ENCODE data around the gene ZNF69. TPM values are rescaled to one million over a fixed set of nuclear protein-coding genes. Genes with fewer than 3 reads are reported as not detected.
"Not testable (repeated sequence)": the region's sequence is repeated elsewhere in the genome, so short reads cannot be mapped to it uniquely, and the experiment has no call there.

Gene ZNF69
- total and polyA plus RNA-seq, 2 of the 13 experiments (the other 11 are each of a cell fraction or from before 2014, with no cell fraction given), result 9.6 to 21.0 TPM

DNA sequence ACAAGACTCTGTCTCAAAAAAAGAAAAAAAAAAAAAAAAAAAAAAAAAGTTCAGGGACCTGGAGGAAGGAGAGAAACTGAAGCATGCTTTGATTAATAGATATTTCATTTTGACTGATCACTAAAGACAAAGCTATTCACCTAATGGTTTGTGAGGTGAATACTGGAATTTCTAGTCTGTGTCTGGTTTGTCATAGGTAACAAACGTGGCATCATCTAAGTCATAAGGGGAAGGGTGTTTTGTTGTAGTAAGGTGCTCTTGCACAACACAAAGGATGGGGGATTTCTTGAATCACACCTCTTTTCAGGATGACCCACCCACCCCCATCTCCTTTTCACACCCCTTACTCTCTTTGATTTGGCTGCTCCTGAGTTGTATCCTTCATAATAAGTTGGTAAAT lies 13.8 kb upstream of the ZNF69 start (continued):
- TF ChIP-seq ZNF33B (CRISPR knock-in tag; IDR thresholded peaks at IDR 0.05), result no peak
- TF ChIP-seq, protein P1, sequence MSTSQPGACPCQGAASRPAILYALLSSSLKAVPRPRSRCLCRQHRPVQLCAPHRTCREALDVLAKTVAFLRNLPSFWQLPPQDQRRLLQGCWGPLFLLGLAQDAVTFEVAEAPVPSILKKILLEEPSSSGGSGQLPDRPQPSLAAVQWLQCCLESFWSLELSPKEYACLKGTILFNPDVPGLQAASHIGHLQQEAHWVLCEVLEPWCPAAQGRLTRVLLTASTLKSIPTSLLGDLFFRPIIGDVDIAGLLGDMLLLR (CRISPR knock-in tag; IDR thresholded peaks at IDR 0.05), result no peak
- TF ChIP-seq HNF4G (IDR thresholded peaks at IDR 0.05; ENCODE audit: borderline replicate concordance, low read depth, low read length), result no peak
- TF ChIP-seq HNF4G (CRISPR knock-in tag; IDR thresholded peaks at IDR 0.05; ENCODE audit: borderline replicate concordance, low read depth), result no peak

DNA sequence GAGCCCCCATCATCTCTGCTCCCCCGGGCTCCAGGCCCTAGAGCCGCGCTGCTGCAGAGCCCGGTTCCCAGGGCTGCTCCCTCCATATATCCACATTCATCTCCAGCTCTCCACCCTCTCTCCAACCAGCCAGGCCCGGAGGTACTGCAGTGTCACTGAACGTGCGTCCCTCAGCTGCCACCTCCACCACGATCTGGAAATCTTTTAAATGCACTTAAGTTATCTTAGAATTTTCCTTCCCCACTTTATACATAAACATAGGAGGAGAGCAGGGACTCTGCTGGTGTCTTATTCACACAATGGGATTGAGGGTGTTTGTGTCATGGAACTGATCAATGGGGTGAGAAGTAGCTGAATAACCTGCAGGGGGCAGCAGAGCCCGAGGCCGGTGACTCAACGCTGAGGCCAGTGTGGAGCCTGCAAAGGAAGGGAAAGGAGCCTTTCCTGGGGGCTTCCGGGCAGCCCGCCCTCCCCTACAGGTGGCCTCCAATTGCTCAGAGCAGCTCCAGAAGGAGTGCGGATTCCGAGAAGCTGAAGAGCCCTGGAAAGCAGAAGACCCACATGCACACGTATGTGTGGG lies 7.8 kb upstream of the ZNF69 start:
- H3K4me3 ChIP-seq (replicated peaks in 1 of 3; ENCODE audit: insufficient read depth in 1 of 3, low read depth in 2 of 3, low read length in 3 of 3); H3K27ac ChIP-seq (ENCODE audit: extremely low read length, insufficient read depth, low read length); H3K79me2 ChIP-seq (ENCODE audit: insufficient read depth, low read length); DNase-seq (ENCODE audit: low spot score); H2AFZ ChIP-seq (ENCODE audit: low read length); H4K20me1 ChIP-seq (ENCODE audit: insufficient read depth, low read length); H3K36me3 ChIP-seq (replicated peaks in 1 of 2; ENCODE audit: control insufficient read depth in 1 of 2, insufficient read depth in 2 of 2, low read length in 2 of 2); H3K4me1 ChIP-seq (ENCODE audit: insufficient read depth, low read length); H3K9ac ChIP-seq (ENCODE audit: insufficient read depth, low read depth, low read length); H3K9me3 ChIP-seq (ENCODE audit: low read length); H3K27me3 ChIP-seq (ENCODE audit: control insufficient read depth in 1 of 2, insufficient read depth in 2 of 2, low read length in 2 of 2); BruUV-seq (replicated peaks): not testable (repeated sequence)
- WGBS (ENCODE audit: low lambda C conversion rate), result 33% methylated on average over 10 of the region's 16 CpGs
- FAIRE-seq, result peak; percentile 85
- POLR2A ChIA-PET, result interaction anchor here (0.8 to 1.6 kb wide), 4 partner anchors 8 to 260 kb away, joined by 3 to 4 read pairs (median 4); partner anchors contain the start of genes ZNF20 and ZNF69
- CTCF ChIA-PET (ENCODE audit: low intra/inter-chr PET ratio, low total read pairs), result interaction anchor here (0.6 to 4.5 kb wide), 4 partner anchors 34 to 261 kb away, joined by 3 to 50 read pairs (median 4); no protein-coding TSS in a partner anchor
- intact Hi-C loops (cut with micrococcal nuclease; ENCODE audit: unreplicated experiment) (loop anchor here (2.0 to 5.0 kb wide), 3 partner anchors 83 to 261 kb away; partner anchors contain the start of gene ZNF20), in situ Hi-C loops (cut with HindIII; ENCODE audit: extremely low pct_ligation_motif_present, low pct_unique_long_range_greater_than_20kb) (loop anchor here (5.0 kb wide), 1 partner anchor 263 kb away; the partner anchor contains the start of gene ZNF20)
- peak overlapping the region; percentile 38; the same call in 1 of the 2 replicates for H3K4me2 ChIP-seq (ENCODE audit: low read depth, low read length)
- ATAC-seq, result peak; percentile 92
- TF ChIP-seq RAD21 (CRISPR knock-in tag; IDR thresholded peaks at IDR 0.05) (peak; percentile 46), ZNF644 (CRISPR knock-in tag; IDR thresholded peaks at IDR 0.05; ENCODE audit: low read depth) (peak; percentile 49; the same call in 1 of the 2 replicates), FOSL2 (CRISPR knock-in tag; IDR thresholded peaks at IDR 0.05) (peak; percentile 52), STAG1 (CRISPR knock-in tag; IDR thresholded peaks at IDR 0.05) (peak; percentile 55)
- TF ChIP-seq, protein P2, sequence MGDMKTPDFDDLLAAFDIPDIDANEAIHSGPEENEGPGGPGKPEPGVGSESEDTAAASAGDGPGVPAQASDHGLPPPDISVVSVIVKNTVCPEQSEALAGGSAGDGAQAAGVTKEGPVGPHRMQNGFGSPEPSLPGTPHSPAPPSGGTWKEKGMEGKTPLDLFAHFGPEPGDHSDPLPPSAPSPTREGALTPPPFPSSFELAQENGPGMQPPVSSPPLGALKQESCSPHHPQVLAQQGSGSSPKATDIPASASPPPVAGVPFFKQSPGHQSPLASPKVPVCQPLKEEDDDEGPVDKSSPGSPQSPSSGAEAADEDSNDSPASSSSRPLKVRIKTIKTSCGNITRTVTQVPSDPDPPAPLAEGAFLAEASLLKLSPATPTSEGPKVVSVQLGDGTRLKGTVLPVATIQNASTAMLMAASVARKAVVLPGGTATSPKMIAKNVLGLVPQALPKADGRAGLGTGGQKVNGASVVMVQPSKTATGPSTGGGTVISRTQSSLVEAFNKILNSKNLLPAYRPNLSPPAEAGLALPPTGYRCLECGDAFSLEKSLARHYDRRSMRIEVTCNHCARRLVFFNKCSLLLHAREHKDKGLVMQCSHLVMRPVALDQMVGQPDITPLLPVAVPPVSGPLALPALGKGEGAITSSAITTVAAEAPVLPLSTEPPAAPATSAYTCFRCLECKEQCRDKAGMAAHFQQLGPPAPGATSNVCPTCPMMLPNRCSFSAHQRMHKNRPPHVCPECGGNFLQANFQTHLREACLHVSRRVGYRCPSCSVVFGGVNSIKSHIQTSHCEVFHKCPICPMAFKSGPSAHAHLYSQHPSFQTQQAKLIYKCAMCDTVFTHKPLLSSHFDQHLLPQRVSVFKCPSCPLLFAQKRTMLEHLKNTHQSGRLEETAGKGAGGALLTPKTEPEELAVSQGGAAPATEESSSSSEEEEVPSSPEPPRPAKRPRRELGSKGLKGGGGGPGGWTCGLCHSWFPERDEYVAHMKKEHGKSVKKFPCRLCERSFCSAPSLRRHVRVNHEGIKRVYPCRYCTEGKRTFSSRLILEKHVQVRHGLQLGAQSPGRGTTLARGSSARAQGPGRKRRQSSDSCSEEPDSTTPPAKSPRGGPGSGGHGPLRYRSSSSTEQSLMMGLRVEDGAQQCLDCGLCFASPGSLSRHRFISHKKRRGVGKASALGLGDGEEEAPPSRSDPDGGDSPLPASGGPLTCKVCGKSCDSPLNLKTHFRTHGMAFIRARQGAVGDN (CRISPR knock-in tag; IDR thresholded peaks at IDR 0.05), result peak; percentile 18
- TF ChIP-seq, protein P3, sequence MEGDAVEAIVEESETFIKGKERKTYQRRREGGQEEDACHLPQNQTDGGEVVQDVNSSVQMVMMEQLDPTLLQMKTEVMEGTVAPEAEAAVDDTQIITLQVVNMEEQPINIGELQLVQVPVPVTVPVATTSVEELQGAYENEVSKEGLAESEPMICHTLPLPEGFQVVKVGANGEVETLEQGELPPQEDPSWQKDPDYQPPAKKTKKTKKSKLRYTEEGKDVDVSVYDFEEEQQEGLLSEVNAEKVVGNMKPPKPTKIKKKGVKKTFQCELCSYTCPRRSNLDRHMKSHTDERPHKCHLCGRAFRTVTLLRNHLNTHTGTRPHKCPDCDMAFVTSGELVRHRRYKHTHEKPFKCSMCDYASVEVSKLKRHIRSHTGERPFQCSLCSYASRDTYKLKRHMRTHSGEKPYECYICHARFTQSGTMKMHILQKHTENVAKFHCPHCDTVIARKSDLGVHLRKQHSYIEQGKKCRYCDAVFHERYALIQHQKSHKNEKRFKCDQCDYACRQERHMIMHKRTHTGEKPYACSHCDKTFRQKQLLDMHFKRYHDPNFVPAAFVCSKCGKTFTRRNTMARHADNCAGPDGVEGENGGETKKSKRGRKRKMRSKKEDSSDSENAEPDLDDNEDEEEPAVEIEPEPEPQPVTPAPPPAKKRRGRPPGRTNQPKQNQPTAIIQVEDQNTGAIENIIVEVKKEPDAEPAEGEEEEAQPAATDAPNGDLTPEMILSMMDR (CRISPR knock-in tag; IDR thresholded peaks at IDR 0.05), result peak; percentile 78
